Effector memory CD8-positive, alpha-beta T cell (primary cell): Measurements from ENCODE around the gene CD6.
A peak's percentile ranks its signal among the peaks of the same experiment; 100 is the strongest.

Experiments used
- ATAC-seq: fragments of 150-1000 bp; cut with Tn5 transposase; replicated peaks from 2 replicates; pipeline ENCODE4 v1.10.0; 2021; ENCODE audit warnings: mild to moderate bottlenecking, moderate library complexity
- DNase-seq, 3 experiments: peaks; one replicate each; pipeline ENCODE4 v3.0.0; 2021
- H3K27ac Mint-ChIP-seq, 2 donors: one replicate each; pipeline ENCODE4 v1.8.0; 2022; ENCODE audit warnings: mild to moderate bottlenecking in 2 of 2, mixed read lengths in 2 of 2, moderate library complexity in 2 of 2
- H3K27me3 Mint-ChIP-seq, 2 donors: one replicate each; pipeline ENCODE4 v1.8.0; 2022; ENCODE audit warnings: mixed read lengths in 2 of 2
- H3K36me3 Mint-ChIP-seq: one replicate; pipeline ENCODE4 v1.8.0; 2022; ENCODE audit warnings: mild to moderate bottlenecking, moderate library complexity, mixed read lengths; ENCODE audit not compliant: insufficient read depth
- H3K4me1 Mint-ChIP-seq, 2 donors: one replicate each; pipeline ENCODE4 v1.8.0; 2022; ENCODE audit warnings: low read depth in 2 of 2, mixed read lengths in 2 of 2
- H3K4me3 Mint-ChIP-seq, 2 donors: one replicate each; pipeline ENCODE4 v1.8.0; 2022; ENCODE audit warnings: mild to moderate bottlenecking in 2 of 2, mixed read lengths in 2 of 2, moderate library complexity in 2 of 2
- H3K9me3 Mint-ChIP-seq, 2 donors: one replicate each; pipeline ENCODE4 v1.8.0; 2022; ENCODE audit warnings: mixed read lengths in 2 of 2

CD6 gene

DNA sequence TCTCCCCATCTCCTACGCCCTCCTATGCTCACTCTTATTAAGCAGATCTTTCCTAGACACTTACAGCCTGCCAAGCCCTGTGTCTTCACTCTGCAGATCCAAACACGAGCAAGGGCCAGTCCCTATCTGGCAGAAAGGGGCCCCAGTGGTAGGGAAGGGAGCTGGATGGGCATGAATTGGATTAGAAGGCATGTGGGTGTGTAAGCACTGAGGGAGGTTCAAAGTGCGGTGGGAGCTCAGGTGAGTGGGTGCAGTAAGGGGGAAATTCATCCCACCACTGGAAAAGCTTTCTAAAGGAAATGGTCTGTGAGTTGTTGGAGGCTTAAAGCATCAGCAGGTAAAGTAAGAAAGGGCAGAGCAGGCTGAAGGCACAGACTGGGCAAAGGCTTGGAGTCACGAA, 41.7 kb upstream of the CD6 start:
- no peaks in the 10 kb centered on the region for H3K9me3 Mint-ChIP-seq
- peaks cover 3 to 5% of the 10 kb centered on the region in 2 donors for H3K4me1 Mint-ChIP-seq
- H3K4me3 Mint-ChIP-seq: no peak overlapping the region
- peaks cover 6% of the 10 kb centered on the region for H3K36me3 Mint-ChIP-seq
- no peak for DNase-seq
- peaks cover 12 to 67% of the 10 kb centered on the region in 2 donors for H3K27me3 Mint-ChIP-seq
- no peak for ATAC-seq
- H3K27ac Mint-ChIP-seq: no peak overlapping the region

DNA sequence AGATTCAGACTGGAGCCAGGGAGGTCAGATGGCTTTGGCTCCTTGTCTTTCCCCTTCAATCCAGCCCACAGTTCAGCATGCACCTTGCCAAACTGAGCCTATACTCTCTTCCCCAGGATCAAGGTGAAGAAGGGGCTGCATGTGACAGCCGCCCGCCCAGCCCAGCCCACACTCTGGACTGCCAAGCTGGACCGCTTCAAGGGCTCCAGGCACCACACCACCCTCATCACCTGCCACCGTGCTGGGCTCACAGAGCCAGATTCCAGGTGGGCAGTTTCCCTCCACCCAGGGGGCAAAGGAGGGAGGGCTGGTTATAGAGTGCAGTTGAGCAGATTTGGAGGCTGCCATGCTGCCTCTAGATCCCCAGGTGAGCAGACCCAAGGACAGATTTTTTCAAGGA, 41.1 kb upstream of the CD6 start:
- Mint-ChIP-seq H3K36me3 (peaks cover 6% of the 10 kb centered on the region), H3K27ac (peak overlapping the region in 1 of 2 donors; percentile 53), H3K4me1 (peaks cover 0 to 1% of the 10 kb centered on the region in 2 donors), H3K9me3 (no peaks in the 10 kb centered on the region), H3K4me3 (no peak overlapping the region), H3K27me3 (peaks cover 8 to 67% of the 10 kb centered on the region in 2 donors)
- ATAC-seq: no peak
- DNase-seq: no peak

DNA sequence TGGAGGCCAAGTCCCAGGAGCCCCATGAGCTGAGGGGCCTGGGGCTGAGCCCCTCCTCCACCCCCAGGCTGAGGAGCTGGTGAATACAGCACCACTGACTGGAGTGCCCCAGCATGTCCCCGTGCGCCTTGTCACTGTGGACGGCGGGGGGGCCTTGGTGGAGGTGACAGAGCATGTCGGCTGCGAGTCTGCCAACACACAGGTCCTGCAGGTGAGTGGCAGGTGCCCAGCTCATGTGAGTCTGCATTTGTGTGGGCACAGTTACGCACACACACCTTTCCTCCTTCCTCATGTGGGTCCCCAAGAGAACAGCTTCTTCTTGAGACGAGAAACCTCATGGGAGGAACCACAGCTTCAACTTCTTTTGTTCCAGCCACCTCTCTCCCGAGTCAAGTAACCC, 39.6 kb upstream of the CD6 start:
- Mint-ChIP-seq H3K4me1 (no peaks in the 10 kb centered on the region), H3K4me3 (no peak overlapping the region), H3K27me3 (peaks cover 9 to 52% of the 10 kb centered on the region in 2 donors), H3K9me3 (no peaks in the 10 kb centered on the region), H3K36me3 (peaks cover 6% of the 10 kb centered on the region), H3K27ac (no peak overlapping the region)
- peak; percentile 43 for ATAC-seq
- DNase-seq: no peak

DNA sequence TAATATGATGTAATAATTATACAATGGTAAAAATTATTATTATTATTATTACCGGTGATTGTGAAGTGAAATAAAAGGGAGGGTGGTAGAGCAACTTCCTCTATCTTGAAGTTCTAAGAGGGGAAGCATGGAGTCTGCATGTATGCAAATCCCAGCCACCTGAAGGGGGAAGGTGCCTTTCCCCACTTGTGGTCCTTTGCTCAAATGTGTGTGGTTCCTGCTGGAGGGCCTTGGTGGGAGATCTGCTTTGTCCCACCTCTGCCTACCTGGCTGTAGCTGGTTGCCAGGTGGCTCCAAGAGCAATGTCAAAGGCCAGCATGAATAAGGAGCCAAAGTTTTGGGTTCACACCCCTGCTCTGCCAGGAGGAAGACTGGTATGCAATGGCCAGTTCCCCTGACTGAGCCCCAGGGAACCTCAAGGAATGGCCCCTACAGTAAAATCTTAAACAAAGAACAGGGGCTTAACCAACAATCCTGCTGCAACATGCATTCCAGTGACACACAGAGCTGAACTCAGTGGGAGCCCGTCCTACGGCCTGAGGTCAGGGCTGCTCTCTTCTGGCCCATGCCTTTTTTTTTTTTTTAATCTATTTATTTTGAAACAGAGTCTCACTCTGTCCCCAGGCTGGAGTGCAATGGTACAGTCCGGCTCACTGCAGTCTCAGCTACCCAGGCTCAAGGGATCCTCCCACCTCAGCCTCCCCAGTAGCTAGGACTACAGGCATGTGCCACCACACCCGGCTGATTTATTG, 38.7 kb upstream of the CD6 start:
- no peaks in the 10 kb centered on the region for H3K9me3 Mint-ChIP-seq
- H3K27ac Mint-ChIP-seq: no peak overlapping the region
- DNase-seq: no peak
- no peaks in the 10 kb centered on the region for H3K4me1 Mint-ChIP-seq
- ATAC-seq: no peak
- no peak overlapping the region for H3K4me3 Mint-ChIP-seq
- peaks cover 17 to 47% of the 10 kb centered on the region in 2 donors for H3K27me3 Mint-ChIP-seq
- H3K36me3 Mint-ChIP-seq: peaks cover 3% of the 10 kb centered on the region

DNA sequence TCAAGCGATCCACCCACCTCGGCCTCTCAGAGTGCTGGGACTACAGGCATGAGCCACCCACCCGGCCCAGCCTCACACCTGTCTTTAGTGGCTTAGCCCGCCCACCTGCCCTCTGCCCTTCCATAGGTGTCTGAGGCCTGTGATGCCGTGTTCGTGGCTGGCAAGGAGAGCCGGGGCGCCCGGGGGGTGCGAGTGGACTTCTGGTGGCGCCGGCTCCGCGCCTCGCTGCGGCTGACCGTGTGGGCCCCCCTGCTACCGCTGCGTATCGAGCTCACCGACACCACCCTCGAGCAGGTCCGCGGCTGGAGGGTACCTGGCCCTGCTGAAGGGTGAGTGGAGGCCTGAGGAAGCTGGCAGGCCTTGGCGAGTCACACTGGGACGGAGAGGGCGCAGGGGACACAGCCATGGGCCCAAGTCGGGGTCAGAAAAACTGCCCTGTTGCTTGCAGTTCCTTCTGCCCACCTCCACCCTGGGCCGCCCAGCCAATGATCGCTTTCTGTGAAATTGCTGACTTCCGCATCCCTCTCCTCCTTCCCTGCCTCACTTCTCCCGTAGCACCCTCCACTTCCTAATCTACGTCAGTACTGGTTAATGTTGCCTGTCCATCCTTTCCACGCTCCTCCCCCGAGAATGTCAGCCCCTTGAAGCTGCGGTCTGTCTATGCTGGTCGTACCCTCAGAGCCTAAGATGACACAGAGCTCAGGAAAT, 37.9 kb upstream of the CD6 start:
- no peak overlapping the region for H3K27ac Mint-ChIP-seq
- no peaks in the 10 kb centered on the region for H3K4me1 Mint-ChIP-seq
- no peak for DNase-seq
- H3K27me3 Mint-ChIP-seq: peaks cover 25 to 53% of the 10 kb centered on the region in 2 donors
- H3K9me3 Mint-ChIP-seq: no peaks in the 10 kb centered on the region
- H3K36me3 Mint-ChIP-seq: peaks cover 3% of the 10 kb centered on the region
- no peak for ATAC-seq
- H3K4me3 Mint-ChIP-seq: no peak overlapping the region

DNA sequence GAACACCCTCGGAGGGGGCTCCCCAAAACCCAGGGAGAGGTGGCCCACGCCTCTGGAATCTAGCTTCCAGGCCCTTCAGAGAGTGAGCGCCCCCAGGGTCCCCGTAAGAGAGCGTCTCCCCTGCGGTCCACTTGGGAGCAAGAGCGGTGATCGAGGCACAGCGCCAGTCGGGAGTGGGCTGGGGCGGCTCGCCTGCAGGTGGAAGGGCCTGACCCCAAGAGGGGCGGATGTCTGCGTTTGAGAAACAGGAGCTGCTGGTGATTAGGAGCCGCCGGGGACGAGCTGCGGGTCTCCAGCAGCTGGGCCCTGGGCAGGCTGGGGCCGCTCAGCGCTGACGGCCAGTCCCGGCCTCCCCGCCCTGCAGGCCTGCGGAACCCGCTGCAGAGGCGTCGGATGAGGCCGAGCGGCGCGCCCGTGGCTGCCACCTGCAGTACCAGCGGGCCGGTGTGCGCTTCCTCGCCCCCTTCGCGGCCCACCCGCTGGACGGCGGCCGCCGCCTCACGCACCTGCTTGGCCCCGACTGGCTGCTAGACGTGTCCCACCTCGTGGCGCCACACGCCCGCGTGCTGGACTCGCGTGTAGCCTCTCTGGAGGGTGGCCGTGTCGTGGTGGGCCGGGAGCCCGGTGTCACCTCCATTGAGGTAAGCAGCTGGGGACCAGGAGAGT, 37.2 kb upstream of the CD6 start:
- Mint-ChIP-seq H3K9me3 (no peaks in the 10 kb centered on the region), H3K27me3 (peaks cover 27 to 56% of the 10 kb centered on the region in 2 donors), H3K4me3 (no peak overlapping the region), H3K4me1 (no peaks in the 10 kb centered on the region), H3K27ac (no peak overlapping the region), H3K36me3 (peaks cover 6% of the 10 kb centered on the region)
- no peak for ATAC-seq
- no peak for DNase-seq

DNA sequence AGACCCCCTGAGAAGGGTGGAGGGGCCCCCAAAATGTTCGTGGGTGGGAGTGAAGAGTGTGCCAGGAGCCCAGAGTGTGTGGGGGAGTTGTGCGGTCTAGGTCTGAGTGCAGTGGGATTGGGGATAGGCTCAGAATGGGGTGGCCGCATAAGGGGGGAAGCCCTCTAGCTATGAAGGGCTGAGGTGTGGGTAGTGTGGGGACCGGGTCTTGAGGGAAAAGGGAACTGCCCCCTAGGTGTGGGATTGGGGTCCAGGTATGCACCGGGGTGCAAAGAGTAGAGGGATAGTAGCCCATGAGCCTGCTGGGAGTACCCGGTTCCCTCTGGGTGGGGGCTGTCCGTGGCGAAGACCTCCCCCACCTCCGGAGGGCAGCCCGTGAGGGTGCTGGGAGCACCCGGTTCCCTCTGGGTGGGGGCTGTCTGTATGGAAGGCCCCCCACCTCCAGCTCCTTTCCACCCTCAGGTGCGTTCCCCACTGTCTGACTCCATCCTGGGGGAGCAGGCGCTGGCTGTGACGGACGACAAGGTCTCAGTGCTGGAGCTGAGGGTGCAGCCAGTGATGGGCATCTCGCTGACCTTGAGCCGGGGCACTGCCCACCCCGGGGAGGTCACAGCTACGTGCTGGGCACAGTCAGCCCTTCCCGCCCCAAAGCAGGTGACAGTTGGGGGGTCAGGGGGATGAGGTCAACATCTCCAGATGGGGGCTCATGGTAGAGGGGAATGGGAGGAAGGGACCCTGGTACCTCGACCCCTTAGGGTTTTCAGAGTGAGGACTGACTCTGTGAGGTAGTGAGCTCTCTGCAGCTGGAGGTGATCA, 36.5 kb upstream of the CD6 start:
- DNase-seq: no peak
- H3K9me3 Mint-ChIP-seq: no peaks in the 10 kb centered on the region
- no peaks in the 10 kb centered on the region for H3K4me1 Mint-ChIP-seq
- H3K36me3 Mint-ChIP-seq: peaks cover 6% of the 10 kb centered on the region
- no peak overlapping the region for H3K27ac Mint-ChIP-seq
- H3K4me3 Mint-ChIP-seq: no peak overlapping the region
- ATAC-seq: no peak
- peaks cover 27 to 48% of the 10 kb centered on the region in 2 donors for H3K27me3 Mint-ChIP-seq

DNA sequence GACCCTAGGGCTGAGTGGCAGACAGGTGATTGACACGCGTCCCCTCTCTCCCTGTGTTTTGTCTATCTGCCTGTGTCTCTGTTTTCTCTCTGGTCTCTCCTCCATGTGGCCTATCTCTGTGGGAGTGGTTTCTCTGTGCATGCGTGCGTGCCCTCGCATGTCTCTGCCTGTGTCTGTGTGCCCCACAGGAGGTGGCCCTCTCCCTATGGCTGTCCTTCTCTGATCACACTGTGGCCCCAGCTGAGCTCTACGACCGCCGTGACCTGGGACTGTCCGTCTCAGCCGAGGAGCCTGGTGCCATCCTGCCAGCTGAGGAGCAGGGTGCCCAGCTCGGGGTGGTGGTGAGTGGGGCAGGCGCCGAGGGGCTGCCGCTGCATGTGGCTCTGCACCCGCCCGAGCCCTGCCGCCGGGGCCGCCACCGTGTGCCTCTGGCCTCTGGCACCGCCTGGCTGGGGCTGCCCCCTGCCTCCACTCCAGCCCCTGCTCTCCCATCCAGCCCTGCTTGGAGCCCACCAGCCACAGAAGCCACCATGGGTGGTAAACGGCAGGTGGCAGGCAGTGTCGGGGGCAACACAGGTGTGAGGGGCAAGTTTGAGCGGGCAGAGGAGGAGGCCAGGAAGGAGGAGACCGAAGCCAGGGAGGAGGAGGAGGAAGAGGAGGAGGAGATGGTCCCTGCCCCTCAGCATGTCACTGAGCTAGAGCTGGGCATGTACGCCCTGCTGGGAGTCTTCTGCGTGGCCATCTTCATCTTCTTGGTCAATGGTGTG, 35.6 kb upstream of the CD6 start:
- Mint-ChIP-seq H3K4me1 (no peaks in the 10 kb centered on the region), H3K9me3 (no peaks in the 10 kb centered on the region), H3K27me3 (peaks cover 24 to 41% of the 10 kb centered on the region in 2 donors), H3K4me3 (no peak overlapping the region), H3K27ac (no peak overlapping the region), H3K36me3 (peaks cover 6% of the 10 kb centered on the region)
- DNase-seq (no peak), ATAC-seq (no peak)

DNA sequence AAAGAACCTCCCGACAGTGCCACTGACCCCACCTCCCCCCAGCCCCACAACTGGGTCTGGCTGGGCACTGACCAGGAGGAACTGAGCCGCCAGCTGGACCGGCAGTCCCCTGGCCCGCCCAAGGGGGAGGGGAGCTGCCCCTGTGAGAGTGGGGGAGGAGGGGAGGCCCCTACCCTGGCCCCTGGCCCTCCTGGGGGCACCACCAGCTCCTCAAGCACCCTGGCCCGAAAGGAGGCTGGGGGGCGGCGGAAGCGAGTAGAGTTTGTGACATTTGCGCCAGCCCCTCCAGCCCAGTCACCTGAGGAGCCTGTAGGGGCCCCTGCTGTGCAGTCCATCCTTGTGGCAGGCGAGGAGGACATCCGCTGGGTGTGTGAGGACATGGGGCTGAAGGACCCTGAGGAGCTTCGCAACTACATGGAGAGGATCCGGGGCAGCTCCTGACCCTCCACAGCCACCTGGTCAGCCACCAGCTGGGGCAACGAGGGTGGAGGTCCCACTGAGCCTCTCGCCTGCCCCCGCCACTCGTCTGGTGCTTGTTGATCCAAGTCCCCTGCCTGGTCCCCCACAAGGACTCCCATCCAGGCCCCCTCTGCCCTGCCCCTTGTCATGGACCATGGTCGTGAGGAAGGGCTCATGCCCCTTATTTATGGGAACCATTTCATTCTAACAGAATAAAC, 34.9 kb upstream of the CD6 start:
- DNase-seq: no peak
- no peak overlapping the region for H3K4me3 Mint-ChIP-seq
- H3K4me1 Mint-ChIP-seq: no peaks in the 10 kb centered on the region
- H3K27me3 Mint-ChIP-seq: peaks cover 29 to 41% of the 10 kb centered on the region in 2 donors
- H3K9me3 Mint-ChIP-seq: no peaks in the 10 kb centered on the region
- H3K36me3 Mint-ChIP-seq: peaks cover 6% of the 10 kb centered on the region
- H3K27ac Mint-ChIP-seq: no peak overlapping the region
- ATAC-seq: no peak

DNA sequence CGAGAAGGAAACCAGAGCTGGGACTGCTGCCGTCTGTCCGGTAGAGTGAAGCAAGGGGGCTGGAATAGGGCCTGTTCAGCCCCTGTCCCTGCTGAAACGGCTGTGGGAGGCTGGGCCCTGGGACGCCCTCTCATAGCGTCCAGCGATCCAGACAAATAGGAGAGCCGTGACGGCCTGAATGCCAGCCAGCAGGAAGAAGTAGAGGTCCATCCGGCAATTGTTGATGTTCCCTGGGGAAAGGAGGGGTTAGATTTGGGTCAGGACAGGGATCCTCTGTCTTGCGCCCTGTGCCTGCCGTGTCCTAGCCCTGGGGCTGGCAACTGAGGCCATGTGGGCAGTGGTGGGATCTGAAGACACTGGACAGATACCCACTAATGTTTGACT, 34.3 kb upstream of the CD6 start:
- H3K27me3 Mint-ChIP-seq: peaks cover 30 to 41% of the 10 kb centered on the region in 2 donors
- H3K4me1 Mint-ChIP-seq: no peaks in the 10 kb centered on the region
- H3K4me3 Mint-ChIP-seq: no peak overlapping the region
- H3K27ac Mint-ChIP-seq: no peak overlapping the region
- H3K9me3 Mint-ChIP-seq: no peaks in the 10 kb centered on the region
- H3K36me3 Mint-ChIP-seq: peaks cover 6% of the 10 kb centered on the region
- DNase-seq (no peak), ATAC-seq (no peak)

DNA sequence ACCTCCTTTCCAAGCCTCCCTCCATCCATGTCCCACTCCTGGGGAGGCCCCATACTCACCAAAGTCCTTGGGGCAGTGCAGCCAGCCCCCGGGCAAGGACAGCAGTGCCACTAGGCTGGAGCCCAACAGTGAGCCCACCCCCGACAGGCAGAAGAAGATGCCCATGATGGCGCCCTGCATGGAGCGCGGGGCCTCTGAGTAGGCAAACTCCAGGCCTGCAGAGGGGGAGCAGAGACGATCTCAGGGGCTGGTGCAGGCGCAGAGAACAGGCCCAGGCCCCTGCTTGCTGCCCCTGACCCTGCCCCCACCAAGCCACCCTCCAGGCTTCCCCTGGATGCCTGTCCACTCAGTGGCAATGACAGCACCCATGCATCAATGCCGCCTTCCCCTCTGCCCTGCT, 33.7 kb upstream of the CD6 start:
- Mint-ChIP-seq H3K9me3 (no peaks in the 10 kb centered on the region), H3K4me3 (no peak overlapping the region), H3K4me1 (no peaks in the 10 kb centered on the region), H3K27me3 (peaks cover 30 to 41% of the 10 kb centered on the region in 2 donors), H3K27ac (peak overlapping the region in 1 of 2 donors; percentile 5), H3K36me3 (peaks cover 6% of the 10 kb centered on the region)
- no peak for ATAC-seq
- no peak for DNase-seq

DNA sequence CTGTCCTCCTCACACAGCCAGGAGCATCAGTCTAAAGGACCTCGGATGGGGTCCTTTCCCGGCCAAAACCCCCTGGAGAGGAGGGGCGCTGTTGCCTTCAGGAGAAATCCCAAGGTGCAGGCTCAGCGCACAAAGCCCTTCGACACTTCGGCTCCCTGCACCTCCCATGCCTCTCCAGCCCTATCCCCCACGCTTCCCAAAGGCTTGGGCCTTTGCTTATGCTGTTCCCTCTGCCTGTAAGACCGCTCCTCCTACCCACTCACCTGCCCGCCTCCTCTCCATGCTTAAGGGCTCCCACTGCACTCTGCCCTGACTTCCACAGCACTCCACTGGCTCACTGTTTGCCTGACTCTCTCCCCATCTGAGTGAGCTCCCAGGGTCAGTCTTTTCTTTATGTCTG, 33.0 kb upstream of the CD6 start:
- H3K9me3 Mint-ChIP-seq: no peaks in the 10 kb centered on the region
- no peak overlapping the region for H3K4me3 Mint-ChIP-seq
- DNase-seq (no peak), ATAC-seq (no peak)
- H3K27me3 Mint-ChIP-seq: peaks cover 30 to 41% of the 10 kb centered on the region in 2 donors
- peak overlapping the region; percentile 5 to 9 for H3K27ac Mint-ChIP-seq
- no peaks in the 10 kb centered on the region for H3K4me1 Mint-ChIP-seq
- peaks cover 6% of the 10 kb centered on the region for H3K36me3 Mint-ChIP-seq
